Thyroid gland (tissue), 4 donors: ENCODE measurements around the gene RCCD1.
"Not testable (repeated sequence)": the region's sequence is repeated elsewhere in the genome, so short reads cannot be mapped to it uniquely, and the experiment has no call there.

ENCODE experiments used
- POLR2A ChIP-seq, 2 donors: fragments of 450-650 bp; IDR thresholded peaks; one replicate each; pipeline ENCODE4 v1.6.1; 2017; ENCODE audit warnings: antibody characterized with exemption in 2 of 2, mild to moderate bottlenecking in 2 of 2, moderate library complexity in 1 of 2
- TF ChIP-seq, protein P1 (sequence below), 6 experiments: fragments of 200-600 bp in 3 of 6; fragments of 450-650 bp in 3 of 6; sonication (generic) in 3 of 6; IDR thresholded peaks; one replicate each; pipeline ENCODE4 v1.5.1; 2016 to 2019; ENCODE audit warnings: antibody characterized with exemption in 6 of 6, mild to moderate bottlenecking in 2 of 6, inconsistent platforms in 1 of 6, moderate library complexity in 1 of 6

GRCh38 chr15:90926766-90927165 lies 27.9 kb upstream of the RCCD1 start:
- TF ChIP-seq, protein P1, sequence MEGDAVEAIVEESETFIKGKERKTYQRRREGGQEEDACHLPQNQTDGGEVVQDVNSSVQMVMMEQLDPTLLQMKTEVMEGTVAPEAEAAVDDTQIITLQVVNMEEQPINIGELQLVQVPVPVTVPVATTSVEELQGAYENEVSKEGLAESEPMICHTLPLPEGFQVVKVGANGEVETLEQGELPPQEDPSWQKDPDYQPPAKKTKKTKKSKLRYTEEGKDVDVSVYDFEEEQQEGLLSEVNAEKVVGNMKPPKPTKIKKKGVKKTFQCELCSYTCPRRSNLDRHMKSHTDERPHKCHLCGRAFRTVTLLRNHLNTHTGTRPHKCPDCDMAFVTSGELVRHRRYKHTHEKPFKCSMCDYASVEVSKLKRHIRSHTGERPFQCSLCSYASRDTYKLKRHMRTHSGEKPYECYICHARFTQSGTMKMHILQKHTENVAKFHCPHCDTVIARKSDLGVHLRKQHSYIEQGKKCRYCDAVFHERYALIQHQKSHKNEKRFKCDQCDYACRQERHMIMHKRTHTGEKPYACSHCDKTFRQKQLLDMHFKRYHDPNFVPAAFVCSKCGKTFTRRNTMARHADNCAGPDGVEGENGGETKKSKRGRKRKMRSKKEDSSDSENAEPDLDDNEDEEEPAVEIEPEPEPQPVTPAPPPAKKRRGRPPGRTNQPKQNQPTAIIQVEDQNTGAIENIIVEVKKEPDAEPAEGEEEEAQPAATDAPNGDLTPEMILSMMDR (IDR thresholded peaks at IDR 0.05): not testable (repeated sequence)
- not testable (repeated sequence) for TF ChIP-seq POLR2A (IDR thresholded peaks at IDR 0.05)
